Coronary artery (tissue), 2 donors: ENCODE measurements around the gene CERT1.

Source experiments
- DNase-seq: peaks from one replicate; pipeline ENCODE4 v3.0.0-alpha.2; 2017; ENCODE audit warnings: low spot score
- H3K27ac ChIP-seq, 2 donors: fragments of 200-600 bp; sonication (generic); one replicate each; pipeline ENCODE4 v1.5.1; 2016 to 2019
- H3K4me3 ChIP-seq: fragments of 200-600 bp; sonication (generic); 2 replicates; pipeline ENCODE4 v1.5.1; 2016; ENCODE audit warnings: mild to moderate bottlenecking, moderate library complexity
- CTCF ChIP-seq: fragments of 200-600 bp; sonication (generic); IDR thresholded peaks from one replicate; pipeline ENCODE4 v1.5.1; 2019; ENCODE audit warnings: antibody characterized with exemption

CERT1 gene

DNA sequence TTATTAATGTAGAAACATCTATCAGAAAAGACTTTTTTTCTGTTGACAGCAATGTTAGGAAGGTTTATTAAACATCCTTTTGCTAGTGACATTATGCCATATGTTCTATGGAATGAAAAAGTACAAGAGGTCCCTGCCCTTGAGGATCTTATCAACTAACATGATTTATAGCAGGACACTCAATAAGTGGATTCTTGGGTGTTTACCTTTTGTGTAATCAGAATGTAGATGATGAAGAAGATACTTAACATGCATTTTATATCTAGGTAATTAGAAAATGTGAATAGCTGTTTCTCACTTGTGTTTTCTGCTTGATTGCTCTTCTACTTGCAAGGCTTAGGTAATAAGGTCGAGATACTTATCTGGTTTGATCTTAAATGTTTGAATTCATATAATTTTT is 169.5 kb downstream of the CERT1 start:
- no peak for TF ChIP-seq CTCF
- no peak for DNase-seq
- Histone ChIP-seq H3K27ac (no peak overlapping the region), H3K4me3 (no peak overlapping the region)

DNA sequence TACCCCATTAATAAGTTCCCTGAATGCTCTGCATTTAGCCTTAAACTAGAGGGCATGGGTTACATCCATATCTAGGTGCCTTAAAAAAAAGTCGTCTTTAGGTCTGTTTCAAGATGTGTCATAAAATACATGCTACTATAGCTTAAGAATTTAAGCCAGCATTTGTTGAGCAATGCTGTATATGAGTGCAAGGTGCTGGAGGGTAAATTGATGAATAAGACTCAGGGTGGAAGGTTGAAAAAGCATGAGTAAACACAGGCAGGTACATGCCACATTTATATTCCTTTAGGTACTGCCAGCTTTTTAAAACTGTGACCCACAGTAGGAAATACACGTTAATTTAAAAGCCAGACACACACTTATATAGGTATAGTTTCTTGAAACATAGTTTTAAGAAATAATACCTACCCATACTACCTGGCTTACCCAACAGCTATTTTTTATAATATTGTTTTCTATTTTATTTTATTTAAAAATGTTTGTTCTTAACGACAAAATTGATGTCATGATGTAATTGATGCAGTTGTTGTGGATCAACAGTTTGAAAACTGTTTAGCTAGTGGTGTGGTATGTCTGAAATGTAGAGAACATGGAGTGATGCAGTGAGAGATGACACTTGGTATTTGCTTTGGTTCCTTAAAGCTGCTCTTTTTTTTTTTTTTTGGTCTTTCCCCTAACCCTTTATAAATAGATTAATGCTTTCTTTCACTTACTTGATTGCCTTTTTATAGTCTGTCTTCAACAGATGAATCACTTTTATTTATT is 170.5 kb downstream of the CERT1 start:
- H3K4me3 ChIP-seq, result no peak overlapping the region
- no peak for TF ChIP-seq CTCF
- DNase-seq, result no peak
- no peak overlapping the region for H3K27ac ChIP-seq

- no peak for DNase-seq
- Histone ChIP-seq H3K27ac (no peak overlapping the region), H3K4me3 (peak overlapping the region; percentile 87)
- TF ChIP-seq CTCF, result no peak
Observed at GRCh38 chr5:75338408-75338807, 173.0 kb downstream of the CERT1 start.

- Histone ChIP-seq H3K27ac (peak overlapping the region; percentile 75 to 92), H3K4me3 (peak overlapping the region; percentile 87)
- TF ChIP-seq CTCF, result no peak
- DNase-seq, result peak; percentile 81
Observed at GRCh38 chr5:75337366-75338021, 173.9 kb downstream of the CERT1 start.

DNA sequence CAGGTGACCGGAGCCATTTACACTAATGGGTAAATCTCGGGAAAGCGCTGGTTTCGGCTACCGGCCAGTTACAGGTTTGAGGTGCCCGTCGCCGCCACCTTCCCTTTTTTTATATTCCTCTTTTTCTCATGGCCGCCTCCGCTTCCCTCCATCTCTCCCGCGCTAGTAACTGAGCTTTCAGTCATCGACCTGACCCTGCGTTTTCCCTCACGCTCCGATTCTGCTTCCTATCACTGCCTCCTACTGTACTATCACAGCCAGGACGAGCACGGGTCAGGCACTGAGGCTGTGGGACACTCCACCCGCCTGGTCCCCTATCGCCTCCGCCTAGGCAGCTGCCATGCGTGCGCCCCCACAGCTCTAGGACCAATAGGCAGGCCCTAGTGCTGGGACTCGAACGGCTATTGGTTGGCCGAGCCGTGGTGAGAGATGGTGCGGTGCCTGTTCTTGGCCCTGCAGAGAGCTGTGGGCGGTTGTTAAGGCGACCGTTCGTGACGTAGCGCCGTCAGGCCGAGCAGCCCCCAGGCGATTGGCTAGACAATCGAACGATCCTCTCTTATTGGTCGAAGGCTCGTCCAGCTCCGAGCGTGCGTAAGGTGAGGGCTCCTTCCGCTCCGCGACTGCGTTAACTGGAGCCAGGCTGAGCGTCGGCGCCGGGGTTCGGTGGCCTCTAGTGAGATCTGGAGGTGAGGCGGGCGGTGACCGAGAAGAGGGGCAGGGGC is 174.7 kb downstream of the CERT1 start, which contains the start of gene HMGCR:
Gene HMGCR (plus strand): TSS at position 606 of the 722 bp plus-strand sequence. CDS start 5,386 bp downstream, outside the sequence.
- peak within 1 kb of the TSS; percentile 87 for H3K4me3 ChIP-seq
- TF ChIP-seq CTCF, result no peak
- peak within 1 kb of the TSS; percentile 87 to 92 for H3K27ac ChIP-seq
- DNase-seq, result peak; percentile 99

DNA sequence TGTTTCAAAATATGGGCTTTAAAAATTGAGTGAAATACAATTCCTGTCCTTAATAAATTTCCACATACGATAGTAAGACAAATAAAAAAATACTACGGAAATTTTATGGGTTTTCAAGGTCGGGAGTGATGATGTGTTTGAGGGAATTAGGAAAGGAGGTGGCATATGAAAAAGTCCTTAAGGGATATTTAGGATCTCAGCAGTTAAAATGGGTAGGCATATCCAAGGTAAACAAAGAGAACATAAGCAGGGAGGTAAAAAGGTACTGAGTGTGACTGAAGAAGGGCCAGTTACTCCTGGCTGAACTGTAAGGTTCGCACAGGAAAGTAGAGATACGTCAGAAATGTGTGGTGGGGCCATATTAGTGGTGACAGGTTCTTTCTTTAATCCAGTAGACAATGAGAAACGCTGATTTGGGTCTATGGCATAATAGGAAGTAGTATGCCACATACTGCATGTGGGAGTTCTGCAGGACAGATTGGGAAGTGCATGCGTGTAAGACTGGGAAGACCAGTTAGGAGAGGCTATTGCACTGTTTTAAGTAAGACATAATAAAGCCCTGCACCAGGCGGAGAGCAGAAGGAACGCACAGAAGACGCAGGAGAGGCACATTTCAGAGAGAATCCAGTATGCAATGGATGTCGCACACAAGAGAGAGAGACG is 175.3 kb downstream of the CERT1 start:
- Histone ChIP-seq H3K4me3 (peak overlapping the region; percentile 87), H3K27ac (peak overlapping the region; percentile 85 to 87)
- no peak for TF ChIP-seq CTCF
- DNase-seq, result no peak
